Endothelial cell of umbilical vein (primary cell): ENCODE measurements around the gene TTC33. TPM values are rescaled to one million over a fixed set of nuclear protein-coding genes. Genes with fewer than 3 reads are reported as not detected.

Source experiments
- BruUV-seq: library from RNA; stranded (reverse); fragments of 400-500 nt; replicated peaks from 2 replicates; lab custom pipeline; 2021; lab: Mats Ljungman, UMichigan
- CTCF ChIA-PET: fragments of 300-600, 350-600 bp; sonication (Branson Sonifier 250); formaldehyde crosslinking; loops from one replicate; lab custom pipeline; 2021; ENCODE audit warnings: antibody characterized with exemption, inconsistent platforms; lab: Charles Lee
- POLR2A ChIA-PET: fragments of 300-600, 350-600 bp; sonication (Branson Sonifier 250); formaldehyde crosslinking; loops from one replicate; lab custom pipeline; 2021; ENCODE audit warnings: antibody characterized with exemption, inconsistent platforms; lab: Charles Lee
- DNase-seq: peaks from one replicate; pipeline ENCODE4 v3.0.0-alpha.2; 2011; ENCODE audit warnings: low read depth, low spot score
- FAIRE-seq: peaks from 2 replicates; lab custom pipeline; 2011; peaks lifted over from hg19 to GRCh38; lab: Jason Lieb, UNC
- H2AFZ ChIP-seq: 2 replicates; pipeline ENCODE4 v1.6.0; 2012; ENCODE audit warnings: low read depth, low read length, control low read depth, inconsistent platforms
- H3K27ac ChIP-seq: 2 replicates; pipeline ENCODE4 v1.5.1; 2011; ENCODE audit warnings: low read depth, mild to moderate bottlenecking, control low read depth, low read length, moderate library complexity; ENCODE audit not compliant: insufficient read depth
- H3K27me3 ChIP-seq, 2 experiments: 2 replicates each; pipeline versions ENCODE4 v1.6.0 to v1.6.1; 2011; ENCODE audit warnings: low read length in 2 of 2, mixed read lengths in 1 of 2; ENCODE audit not compliant: control insufficient read depth in 2 of 2, insufficient read depth in 2 of 2
- H3K36me3 ChIP-seq, 2 experiments: 2 replicates in 1 of 2; 3 replicates in 1 of 2; pipeline ENCODE4 v1.5.1; 2011; ENCODE audit warnings: low read length in 2 of 2, mild to moderate bottlenecking in 1 of 2, moderate library complexity in 1 of 2; ENCODE audit not compliant: control insufficient read depth in 2 of 2, insufficient read depth in 2 of 2; ENCODE audit errors: extremely low read depth in 1 of 2
- H3K4me1 ChIP-seq: 3 replicates; pipeline ENCODE4 v1.5.1; 2011; ENCODE audit warnings: mild to moderate bottlenecking, low read length; ENCODE audit not compliant: control insufficient read depth, insufficient read depth; ENCODE audit errors: extremely low read depth
- H3K4me2 ChIP-seq: 2 replicates; pipeline ENCODE4 v1.6.1; 2011; ENCODE audit warnings: low read length, control low read depth, mixed read lengths; ENCODE audit not compliant: insufficient read depth
- H3K4me3 ChIP-seq, 3 experiments: fragments of 200-600 bp in 1 of 3; sonication (generic), shearing (Covaris generic) in 1 of 3; replicated peaks in 1 of 3; 2 replicates each; pipeline ENCODE4 v1.5.1; 2011 to 2016; ENCODE audit warnings: control low read depth in 3 of 3, low read length in 3 of 3, mild to moderate bottlenecking in 2 of 3, inconsistent platforms in 1 of 3, low read depth in 1 of 3, moderate library complexity in 1 of 3; ENCODE audit not compliant: insufficient read depth in 1 of 3
- H3K79me2 ChIP-seq: 2 replicates; pipeline ENCODE4 v1.6.0; 2012; ENCODE audit warnings: low read length, inconsistent platforms; ENCODE audit not compliant: control insufficient read depth, insufficient read depth
- H3K9ac ChIP-seq: replicated peaks from 2 replicates; pipeline ENCODE3; 2011; ENCODE audit warnings: low read length, control low read depth; ENCODE audit not compliant: insufficient read depth; ENCODE audit errors: extremely low read depth
- H3K9me1 ChIP-seq: replicated peaks from 3 replicates; pipeline ENCODE4 v1.6.0; 2011; ENCODE audit warnings: mild to moderate bottlenecking, low read length; ENCODE audit not compliant: control insufficient read depth, insufficient read depth; ENCODE audit errors: extremely low read depth
- H3K9me3 ChIP-seq: replicated peaks from 2 replicates; pipeline ENCODE4 v1.5.1; 2012; ENCODE audit warnings: low read length, inconsistent platforms; ENCODE audit not compliant: control insufficient read depth, insufficient read depth
- H4K20me1 ChIP-seq: replicated peaks from 2 replicates; pipeline ENCODE3; 2011; ENCODE audit warnings: mild to moderate bottlenecking, low read length; ENCODE audit not compliant: control insufficient read depth, insufficient read depth; ENCODE audit errors: extremely low read depth
- CTCF ChIP-seq, 2 donors: IDR thresholded peaks; 1 replicate in 1 of 2; 2 replicates in 1 of 2; pipeline ENCODE4 v1.5.1; 2011; ENCODE audit warnings: low read length in 2 of 2, mild to moderate bottlenecking in 2 of 2, moderate library complexity in 2 of 2, control low read depth in 1 of 2, inconsistent platforms in 1 of 2, low read depth in 1 of 2; ENCODE audit not compliant: insufficient read depth in 1 of 2; ENCODE audit errors: extremely low read depth in 1 of 2
- EZH2 ChIP-seq: IDR thresholded peaks from 2 replicates; pipeline ENCODE4 v1.6.1; 2012; ENCODE audit warnings: borderline replicate concordance, low read depth, mild to moderate bottlenecking, moderate library complexity, low read length, inconsistent platforms; ENCODE audit not compliant: severe bottlenecking
- FOS ChIP-seq: IDR thresholded peaks from 2 replicates; pipeline ENCODE4 v1.6.1; 2011; ENCODE audit warnings: mild to moderate bottlenecking, low read length, moderate library complexity, borderline replicate concordance; ENCODE audit not compliant: insufficient read depth
- GATA2 ChIP-seq: IDR thresholded peaks from 2 replicates; pipeline ENCODE4 v1.7.0; 2011; ENCODE audit warnings: low read depth, mild to moderate bottlenecking, moderate library complexity, mixed read lengths, low read length; ENCODE audit not compliant: insufficient read length, insufficient read depth
- JUN ChIP-seq: IDR thresholded peaks from 2 replicates; pipeline ENCODE4 v1.6.1; 2011; ENCODE audit warnings: borderline replicate concordance, low read depth; ENCODE audit not compliant: insufficient read length, insufficient read depth
- POLR2A ChIP-seq: IDR thresholded peaks from 2 replicates; pipeline ENCODE4 v1.6.1; 2012; ENCODE audit warnings: low read depth, mild to moderate bottlenecking, control low read depth, low read length
- dilution Hi-C: fragments of 300-500 bp; cut with MboI; formaldehyde crosslinking; loops from one replicate; pipeline ENCODE4 v1.15.0; 2019; ENCODE audit warnings: low sequenced_read_pairs; ENCODE audit not compliant: extremely low pct_ligation_motif_present
- intact Hi-C: fragments of 100-400 bp; cut with micrococcal nuclease; formaldehyde crosslinking; loops from one replicate; pipeline ENCODE4 v1.10.0; 2022
- polyA plus RNA-seq, 4 experiments: library from polyadenylated mRNA; depleted of rRNA in 3 of 4; stranded (reverse) in 3 of 4; unstranded in 1 of 4; fragments of >200 nt; gene quantifications; 2 replicates each; pipeline versions ENCODE4 v1.2.1 to v1.2.3, GENCODE V29; 2011 to 2012; ENCODE audit warnings: missing spikeins in 1 of 4
- total RNA-seq: library from RNA; stranded (reverse); gene quantifications from 2 replicates; pipeline ENCODE4 v1.2.3, GENCODE V29; 2021

The TTC33 gene
- total and polyA plus RNA-seq, 2 donors (not counting 3 experiments of a cell fraction or from before 2014, with no cell fraction given), result 2.2 to 11.7 TPM

GRCh38 chr5:40571729-40572128, 184.0 kb downstream of the TTC33 start:
- intact Hi-C loops (loop anchor here (2.0 kb wide), 1 partner anchor 623 kb away; no protein-coding TSS in a partner anchor), dilution Hi-C loops (no loop called here)
- POLR2A ChIA-PET, result no interaction called here

More at GRCh38 chr5:40571729-40572128, 184.0 kb downstream of the TTC33 start:
- Histone ChIP-seq H3K27ac (no peak overlapping the region), H3K4me3 (no peak overlapping the region), H2AFZ (no peak overlapping the region), H3K9ac (no peak overlapping the region), H3K9me1 (no peaks in the 10 kb centered on the region), H3K79me2 (no peaks in the 10 kb centered on the region), H3K36me3 (no peaks in the 10 kb centered on the region), H4K20me1 (no peaks in the 10 kb centered on the region), H3K27me3 (no peaks in the 10 kb centered on the region), H3K4me1 (peaks cover 18% of the 10 kb centered on the region), H3K4me2 (no peak overlapping the region), H3K9me3 (no peaks in the 10 kb centered on the region)
- CTCF ChIA-PET, result no interaction called here
- DNase-seq, result no peak
- no TSS peak for BruUV-seq
- FAIRE-seq, result no peak
- TF ChIP-seq POLR2A (no peak), GATA2 (no peak), CTCF (IDR thresholded peaks at IDR 0.05; ENCODE audit: extremely low read depth in 1 of 2, insufficient read depth in 1 of 2, low read depth in 1 of 2, low read length in 2 of 2) (no peak), EZH2 (no peak), FOS (no peak), JUN (no peak)
